IPS-20b (cell line): ENCODE results near the gene CHD8.
"Not testable (repeated sequence)": the region's sequence is repeated elsewhere in the genome, so short reads cannot be mapped to it uniquely, and the experiment has no call there.

ENCODE experiments used
- H3K27ac ChIP-seq: one replicate; pipeline ENCODE4 v1.5.1; 2013; ENCODE audit warnings: low read length
- H3K27me3 ChIP-seq: 2 replicates; pipeline ENCODE4 v1.6.1; 2013; ENCODE audit warnings: mild to moderate bottlenecking, low read length, inconsistent platforms; ENCODE audit not compliant: insufficient read depth
- H3K36me3 ChIP-seq: 2 replicates; pipeline ENCODE4 v1.6.1; 2013; ENCODE audit warnings: low read depth, mild to moderate bottlenecking, inconsistent platforms, low read length, moderate library complexity; ENCODE audit not compliant: insufficient read depth
- H3K4me1 ChIP-seq: 2 replicates; pipeline ENCODE4 v1.6.1; 2013; ENCODE audit warnings: mild to moderate bottlenecking, control low read depth, inconsistent platforms, low read length, moderate library complexity; ENCODE audit not compliant: insufficient read depth
- H3K4me3 ChIP-seq: 2 replicates; pipeline ENCODE4 v1.5.1; 2013; ENCODE audit warnings: mild to moderate bottlenecking, low read length, inconsistent platforms
- H3K9ac ChIP-seq: 2 replicates; pipeline ENCODE4 v1.6.1; 2013; ENCODE audit warnings: low read depth, mild to moderate bottlenecking, inconsistent platforms, low read length, moderate library complexity
- H3K9me3 ChIP-seq: 2 replicates; pipeline ENCODE4 v1.6.1; 2013; ENCODE audit warnings: mild to moderate bottlenecking, low read depth, low read length, inconsistent platforms; ENCODE audit not compliant: insufficient read depth

CHD8 gene

DNA sequence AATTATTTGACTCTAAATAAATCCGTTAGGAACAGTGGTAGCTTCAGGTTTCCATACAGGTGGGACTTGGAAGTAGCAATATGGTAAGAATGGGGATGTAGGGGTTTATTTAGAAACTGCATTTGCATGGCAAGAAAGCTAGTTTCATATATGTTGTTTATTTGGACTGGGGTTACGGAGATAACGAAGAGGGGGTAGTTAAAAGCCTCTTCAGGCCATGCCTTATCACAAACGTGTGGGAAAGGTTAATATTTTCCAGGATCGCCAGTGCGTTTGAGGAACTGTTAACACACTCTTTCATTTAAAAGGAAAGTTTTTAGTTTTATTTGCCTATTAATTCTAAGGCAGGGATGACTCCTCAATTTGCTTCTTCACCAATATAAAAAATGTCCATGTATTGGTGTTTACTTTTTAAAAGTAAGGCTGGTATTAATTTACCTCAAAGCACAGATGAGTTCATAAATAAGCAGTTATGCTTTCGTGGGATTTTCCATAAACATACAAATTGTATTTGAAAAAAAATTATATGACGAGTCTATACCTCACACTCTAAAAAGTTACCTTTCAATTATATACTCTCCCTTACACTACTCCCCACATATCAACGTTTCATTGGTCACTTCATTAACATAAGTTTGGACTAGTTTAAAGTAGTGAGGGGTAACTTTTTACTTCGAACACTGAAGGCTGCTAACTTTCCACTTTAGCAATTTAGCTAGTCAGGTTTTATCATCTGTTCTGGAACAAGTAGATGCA, 20.0 kb upstream of the CHD8 start:
- peaks cover 3% of the 10 kb centered on the region; the same call in 1 of the 2 replicates for H3K4me1 ChIP-seq

DNA sequence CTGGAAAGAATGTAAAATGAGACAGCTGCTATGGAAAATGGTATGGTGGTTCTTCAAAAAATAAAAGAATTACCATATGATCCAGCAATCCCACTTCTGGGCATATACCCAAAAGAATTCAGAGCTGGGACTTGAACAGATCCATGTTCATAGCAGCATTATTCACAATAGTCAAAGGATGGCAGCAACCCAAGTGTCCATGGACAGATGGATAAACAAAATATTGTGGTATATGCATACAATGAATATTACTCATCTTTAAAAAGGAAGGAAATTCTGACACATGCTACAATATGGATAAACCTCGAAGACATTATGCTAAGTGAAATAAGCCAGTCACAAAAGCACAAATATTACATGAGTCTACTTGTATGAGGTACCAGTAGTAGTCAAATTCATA, 11.7 kb upstream of the CHD8 start:
- H3K9ac ChIP-seq = no peak overlapping the region
- H3K27ac ChIP-seq = no peak overlapping the region
- H3K9me3 ChIP-seq = no peaks in the 10 kb centered on the region

More for the DNA sequence above, 20.0 kb upstream of the CHD8 start:
- Histone ChIP-seq H3K4me3 (peak overlapping the region; percentile 99), H3K27ac (peak overlapping the region; percentile 21), H3K27me3 (no peaks in the 10 kb centered on the region), H3K9me3 (no peaks in the 10 kb centered on the region), H3K9ac (peak overlapping the region; percentile 93), H3K36me3 (peaks cover 28% of the 10 kb centered on the region)

DNA sequence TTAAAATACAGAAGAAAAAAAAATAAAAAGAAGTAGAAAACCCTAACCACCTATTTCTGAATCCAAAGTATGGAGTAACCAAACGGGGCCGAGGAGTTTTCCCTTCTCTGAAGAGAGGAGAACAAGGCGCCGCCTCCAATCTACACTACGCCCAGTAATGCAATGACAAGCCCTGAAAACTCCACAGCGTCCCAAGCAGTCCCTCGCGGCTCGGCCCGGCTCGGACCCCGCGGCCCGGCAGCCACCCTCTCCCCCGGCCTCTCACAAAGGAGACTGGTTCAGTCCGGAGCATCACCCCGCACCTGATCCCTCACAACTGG, 371 bp downstream of the CHD8 start:
- no peaks in the 10 kb centered on the region for H3K27me3 ChIP-seq
- H3K9me3 ChIP-seq = no peaks in the 10 kb centered on the region
- peak overlapping the region; percentile 92 for H3K4me3 ChIP-seq
- peak overlapping the region; percentile 69 for H3K27ac ChIP-seq
- peaks cover 33% of the 10 kb centered on the region for H3K36me3 ChIP-seq
- H3K4me1 ChIP-seq = no peaks in the 10 kb centered on the region; the same call in 1 of the 2 replicates
- H3K9ac ChIP-seq = peak overlapping the region; percentile 94

More for the DNA sequence above, 11.7 kb upstream of the CHD8 start:
- H3K4me3 ChIP-seq = no peak overlapping the region
- H3K4me1 ChIP-seq = no peaks in the 10 kb centered on the region
- no peaks in the 10 kb centered on the region for H3K27me3 ChIP-seq
- peaks cover 73% of the 10 kb centered on the region for H3K36me3 ChIP-seq

DNA sequence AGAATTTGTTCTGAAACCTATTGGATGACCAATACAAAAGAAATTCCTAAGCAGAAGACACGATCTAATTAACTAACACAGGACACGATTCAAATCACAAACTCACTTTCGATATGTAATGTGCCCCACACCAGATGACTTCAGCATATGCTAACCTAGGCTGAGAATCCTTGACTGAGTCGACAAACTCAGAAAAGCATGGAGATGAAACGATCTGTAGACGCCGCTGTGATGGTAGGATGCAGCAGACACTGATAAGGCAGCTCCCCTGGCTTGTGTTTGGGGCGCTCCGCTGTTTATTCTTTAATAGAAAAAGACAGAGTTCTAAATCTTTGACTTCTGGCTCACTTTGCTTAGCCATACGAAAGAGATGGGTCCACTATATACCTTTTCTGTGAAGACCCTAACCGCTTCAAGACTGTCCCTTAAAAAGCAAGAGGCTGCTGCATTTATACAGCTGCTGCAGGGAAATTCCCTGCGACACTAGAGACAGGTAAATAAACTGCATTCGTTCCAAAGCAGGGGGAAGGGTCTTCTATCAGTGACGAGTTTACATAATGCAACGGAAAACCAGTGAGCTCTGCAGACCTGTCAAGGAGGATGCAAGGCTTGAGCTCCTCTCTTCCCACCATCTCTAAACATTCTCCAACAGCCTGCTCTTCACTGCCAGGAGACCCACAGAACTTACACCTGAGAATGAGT, 929 bp downstream of the CHD8 start:
- Histone ChIP-seq H3K36me3 (peaks cover 31% of the 10 kb centered on the region), H3K9ac (peak overlapping the region; percentile 94), H3K27ac (no peak overlapping the region), H3K9me3 (no peaks in the 10 kb centered on the region), H3K4me3 (peak overlapping the region; percentile 92), H3K4me1 (no peaks in the 10 kb centered on the region; the same call in 1 of the 2 replicates), H3K27me3 (no peaks in the 10 kb centered on the region)

DNA sequence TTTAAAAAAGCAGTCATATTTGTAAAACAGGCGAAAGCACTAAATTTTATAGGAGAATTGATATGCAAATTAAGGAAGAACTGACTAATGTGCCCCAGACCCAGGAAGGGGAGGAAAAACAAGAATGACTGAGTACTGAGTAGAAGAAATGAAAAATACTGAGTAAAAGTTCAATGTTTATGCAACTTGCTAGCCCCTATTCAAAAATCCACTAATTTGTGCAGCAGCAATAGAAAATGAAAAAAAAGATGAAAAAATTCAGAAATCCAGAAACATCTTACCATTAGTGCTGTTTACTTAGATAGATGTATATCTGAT, 6.1 kb downstream of the CHD8 start:
- no peak overlapping the region for H3K4me3 ChIP-seq
- no peaks in the 10 kb centered on the region for H3K27me3 ChIP-seq
- no peak overlapping the region for H3K27ac ChIP-seq
- no peak overlapping the region for H3K9ac ChIP-seq
- no peaks in the 10 kb centered on the region for H3K9me3 ChIP-seq
- H3K36me3 ChIP-seq = peaks cover 16% of the 10 kb centered on the region
- H3K4me1 ChIP-seq = no peaks in the 10 kb centered on the region; the same call in 1 of the 2 replicates

DNA sequence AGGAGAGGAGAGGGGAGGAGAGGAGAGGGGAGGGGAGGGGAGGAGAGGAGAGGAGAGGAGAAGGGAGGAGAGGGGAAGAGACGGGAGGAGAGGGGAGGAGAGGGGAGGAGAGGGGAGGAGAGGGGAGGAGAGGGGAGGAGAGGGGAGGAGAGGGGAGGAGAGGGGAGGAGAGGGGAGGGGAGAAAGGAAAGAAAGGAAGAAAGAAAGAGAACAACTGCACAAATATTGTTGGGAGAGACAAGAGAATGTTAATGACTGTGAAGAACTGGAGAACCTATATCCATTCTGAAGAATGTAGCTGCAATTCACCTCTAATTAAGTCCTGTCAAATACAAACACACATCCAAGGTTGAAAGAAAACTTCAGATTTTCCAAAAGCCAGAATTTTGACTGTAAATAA, 13.3 kb downstream of the CHD8 start:
- not testable (repeated sequence) for H3K9ac ChIP-seq, H3K4me3 ChIP-seq, H3K4me1 ChIP-seq, H3K9me3 ChIP-seq, H3K36me3 ChIP-seq, H3K27ac ChIP-seq, H3K27me3 ChIP-seq

DNA sequence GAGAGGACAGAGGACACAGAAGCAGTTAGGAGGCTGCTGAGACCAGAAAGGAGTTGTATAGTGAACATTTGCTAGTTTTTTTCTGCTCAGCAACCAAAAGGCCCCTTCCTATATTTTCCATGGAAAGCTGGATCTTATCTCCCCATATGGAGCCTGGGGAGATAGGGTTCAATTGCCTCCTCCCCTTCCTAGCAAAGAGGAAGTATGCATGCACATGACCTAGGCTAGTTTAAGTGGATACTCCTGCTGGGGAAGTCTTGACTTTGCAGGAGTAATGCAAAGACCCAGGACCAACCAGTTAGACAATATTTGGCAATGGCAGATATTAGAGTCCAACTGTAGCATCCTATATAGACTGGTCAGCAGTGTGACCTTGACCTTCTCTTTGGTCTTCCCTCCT, 15.1 kb downstream of the CHD8 start:
- Histone ChIP-seq H3K9ac (no peak overlapping the region), H3K27ac (no peak overlapping the region), H3K4me3 (no peak overlapping the region), H3K9me3 (no peaks in the 10 kb centered on the region), H3K36me3 (0 out of 2 replicates have a peak, but pooled peaks cover 3% of the 10 kb centered on the region), H3K4me1 (peaks cover 7% of the 10 kb centered on the region; the same call in 1 of the 2 replicates), H3K27me3 (no peaks in the 10 kb centered on the region)

DNA sequence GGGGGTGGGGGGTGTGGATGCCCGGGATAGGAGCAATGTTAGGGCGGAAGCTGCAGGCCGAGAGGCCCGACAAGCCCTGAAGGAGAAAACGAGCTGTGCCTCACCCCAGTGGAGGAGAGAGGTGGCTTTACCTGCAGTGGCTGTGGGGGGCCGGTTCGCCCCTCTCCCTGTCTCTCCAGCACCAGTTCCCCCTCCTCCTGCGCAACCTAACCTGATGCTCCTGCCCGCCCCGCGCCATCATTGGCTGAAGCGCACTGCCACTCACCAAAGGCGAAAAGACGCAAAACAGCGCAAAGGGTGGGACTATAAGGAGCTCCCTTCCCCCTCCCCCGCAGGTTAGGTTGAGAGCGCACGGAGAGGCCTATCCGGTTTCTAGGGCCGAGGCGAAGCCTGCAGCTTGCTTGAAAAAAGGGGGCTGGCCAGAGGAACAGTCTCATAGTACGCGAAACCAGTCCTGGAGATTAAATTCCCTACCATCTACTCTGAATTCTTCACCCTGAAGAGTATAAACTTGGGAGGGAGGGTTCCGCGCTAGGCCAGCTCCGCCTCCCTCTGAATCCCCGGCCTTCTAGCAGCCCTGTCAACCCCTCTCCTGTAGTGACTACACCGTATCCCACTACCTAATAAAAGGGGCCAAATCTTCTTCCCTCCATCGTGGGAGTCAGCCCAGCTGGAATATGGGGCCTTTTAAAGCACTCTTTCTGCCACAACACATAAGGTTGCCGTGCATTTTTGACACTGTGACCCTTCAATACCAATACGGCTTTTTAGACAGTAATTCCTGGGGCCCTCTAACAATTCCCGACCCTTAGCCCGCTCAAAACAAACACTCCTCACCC, 18.6 kb downstream of the CHD8 start:
- H3K36me3 ChIP-seq = peaks cover 11% of the 10 kb centered on the region; the same call in 1 of the 2 replicates
- H3K27me3 ChIP-seq = no peaks in the 10 kb centered on the region
- H3K27ac ChIP-seq = peak overlapping the region; percentile 74
- H3K9ac ChIP-seq = peak overlapping the region; percentile 89
- H3K4me1 ChIP-seq = peaks cover 7% of the 10 kb centered on the region; the same call in 1 of the 2 replicates
- H3K4me3 ChIP-seq = peak overlapping the region; percentile 89
- H3K9me3 ChIP-seq = no peaks in the 10 kb centered on the region

DNA sequence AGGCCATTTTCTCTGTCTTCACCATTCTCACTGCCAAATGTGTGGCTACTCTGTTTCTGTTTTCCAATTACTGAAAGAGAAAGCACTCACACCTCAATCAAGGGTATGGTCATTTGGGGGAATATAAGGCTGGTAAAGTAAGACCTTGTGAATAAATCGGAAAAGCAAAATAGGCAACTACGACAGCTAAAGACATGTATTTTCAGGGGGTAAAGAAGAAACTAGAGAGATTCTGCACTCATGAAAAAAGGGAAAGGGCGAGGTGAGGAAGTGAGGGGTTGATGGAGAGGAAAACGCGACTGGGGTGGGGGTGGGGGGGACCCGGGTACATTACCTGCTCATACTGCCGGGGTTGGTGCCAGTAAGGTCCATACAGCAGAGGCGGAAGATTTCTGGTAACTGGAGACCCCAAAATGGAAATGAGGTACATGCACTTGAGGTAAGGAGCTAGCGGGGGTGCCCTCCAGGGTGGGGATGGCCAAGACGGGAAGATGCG, 19.3 kb downstream of the CHD8 start:
- peak overlapping the region; percentile 89 for H3K9ac ChIP-seq
- peak overlapping the region; percentile 89 for H3K4me3 ChIP-seq
- no peaks in the 10 kb centered on the region for H3K27me3 ChIP-seq
- peaks cover 12% of the 10 kb centered on the region for H3K36me3 ChIP-seq
- H3K9me3 ChIP-seq = no peaks in the 10 kb centered on the region
- peaks cover 7% of the 10 kb centered on the region; the same call in 1 of the 2 replicates for H3K4me1 ChIP-seq
- H3K27ac ChIP-seq = no peak overlapping the region

DNA sequence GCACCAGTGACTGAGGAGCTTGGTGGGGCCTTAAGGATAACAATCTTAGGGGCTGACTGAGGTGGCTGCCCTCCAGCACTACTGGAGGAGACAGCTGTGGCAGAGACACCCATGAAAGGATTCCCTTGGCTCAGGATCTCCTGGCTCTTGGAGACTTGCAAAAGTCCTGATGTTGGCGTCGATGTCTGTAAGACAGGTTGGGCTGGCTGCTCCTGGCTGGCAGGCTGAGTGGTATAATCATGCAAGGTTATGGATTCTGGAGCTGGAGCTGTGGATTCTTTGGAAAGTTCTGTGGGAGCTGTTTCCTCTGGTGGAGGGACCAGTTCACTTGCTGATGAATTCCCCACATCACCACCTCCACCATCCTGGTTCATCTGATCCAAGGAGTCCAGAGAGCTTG, 24.8 kb downstream of the CHD8 start:
- no peaks in the 10 kb centered on the region for H3K9me3 ChIP-seq
- H3K27ac ChIP-seq = no peak overlapping the region
- no peak overlapping the region for H3K4me3 ChIP-seq
- no peak overlapping the region for H3K9ac ChIP-seq
- peaks cover 67% of the 10 kb centered on the region for H3K36me3 ChIP-seq
- no peaks in the 10 kb centered on the region; the same call in 1 of the 2 replicates for H3K4me1 ChIP-seq
- H3K27me3 ChIP-seq = no peaks in the 10 kb centered on the region

DNA sequence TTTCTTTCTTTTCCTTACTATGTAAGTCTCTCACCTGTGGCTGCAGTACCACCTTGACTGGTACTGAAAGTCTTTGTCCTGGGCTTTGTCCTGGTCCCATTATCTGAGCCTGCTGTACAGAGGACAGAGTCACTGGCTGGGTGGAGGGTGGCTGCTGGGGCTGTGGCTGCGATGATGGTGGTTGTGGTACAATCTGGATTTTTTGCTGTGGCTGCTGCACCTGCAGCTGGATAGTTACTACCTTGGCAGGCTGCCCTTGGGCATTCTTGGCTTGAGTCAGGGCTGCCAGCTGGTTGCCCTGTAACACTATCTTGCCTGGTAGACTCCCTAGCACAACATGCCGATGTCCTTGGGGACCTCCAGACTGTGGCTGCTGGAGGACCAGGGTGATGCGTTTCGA, 27.0 kb downstream of the CHD8 start:
- Histone ChIP-seq H3K36me3 (peaks cover 86% of the 10 kb centered on the region), H3K9ac (no peak overlapping the region), H3K27me3 (no peaks in the 10 kb centered on the region), H3K9me3 (no peaks in the 10 kb centered on the region), H3K4me3 (no peak overlapping the region), H3K4me1 (no peaks in the 10 kb centered on the region), H3K27ac (no peak overlapping the region)
